ENCODE results near the gene HOXB13.

- TF ChIP-seq POLR2AphosphoS5 (IDR thresholded peaks at IDR 0.05) (no peak), CTCF (IDR thresholded peaks at IDR 0.05) (no peak), POLR2A (IDR thresholded peaks at IDR 0.05) (no peak)
Observed at GRCh38 chr17:48731355-48731754, 2.8 kb upstream of the HOXB13 start.

All from suprapubic skin (tissue), 4 donors.